GM18498 (cell line): ENCODE measurements around the gene LMTK3.

ENCODE experiments used
- ATAC-seq: cut with Tn5 transposase; IDR thresholded peaks from one replicate; pipeline ENCODE4 v1.9.1; 2021; ENCODE audit warnings: mild to moderate bottlenecking, moderate library complexity; ENCODE audit not compliant: unreplicated experiment

LMTK3 gene, protein sequence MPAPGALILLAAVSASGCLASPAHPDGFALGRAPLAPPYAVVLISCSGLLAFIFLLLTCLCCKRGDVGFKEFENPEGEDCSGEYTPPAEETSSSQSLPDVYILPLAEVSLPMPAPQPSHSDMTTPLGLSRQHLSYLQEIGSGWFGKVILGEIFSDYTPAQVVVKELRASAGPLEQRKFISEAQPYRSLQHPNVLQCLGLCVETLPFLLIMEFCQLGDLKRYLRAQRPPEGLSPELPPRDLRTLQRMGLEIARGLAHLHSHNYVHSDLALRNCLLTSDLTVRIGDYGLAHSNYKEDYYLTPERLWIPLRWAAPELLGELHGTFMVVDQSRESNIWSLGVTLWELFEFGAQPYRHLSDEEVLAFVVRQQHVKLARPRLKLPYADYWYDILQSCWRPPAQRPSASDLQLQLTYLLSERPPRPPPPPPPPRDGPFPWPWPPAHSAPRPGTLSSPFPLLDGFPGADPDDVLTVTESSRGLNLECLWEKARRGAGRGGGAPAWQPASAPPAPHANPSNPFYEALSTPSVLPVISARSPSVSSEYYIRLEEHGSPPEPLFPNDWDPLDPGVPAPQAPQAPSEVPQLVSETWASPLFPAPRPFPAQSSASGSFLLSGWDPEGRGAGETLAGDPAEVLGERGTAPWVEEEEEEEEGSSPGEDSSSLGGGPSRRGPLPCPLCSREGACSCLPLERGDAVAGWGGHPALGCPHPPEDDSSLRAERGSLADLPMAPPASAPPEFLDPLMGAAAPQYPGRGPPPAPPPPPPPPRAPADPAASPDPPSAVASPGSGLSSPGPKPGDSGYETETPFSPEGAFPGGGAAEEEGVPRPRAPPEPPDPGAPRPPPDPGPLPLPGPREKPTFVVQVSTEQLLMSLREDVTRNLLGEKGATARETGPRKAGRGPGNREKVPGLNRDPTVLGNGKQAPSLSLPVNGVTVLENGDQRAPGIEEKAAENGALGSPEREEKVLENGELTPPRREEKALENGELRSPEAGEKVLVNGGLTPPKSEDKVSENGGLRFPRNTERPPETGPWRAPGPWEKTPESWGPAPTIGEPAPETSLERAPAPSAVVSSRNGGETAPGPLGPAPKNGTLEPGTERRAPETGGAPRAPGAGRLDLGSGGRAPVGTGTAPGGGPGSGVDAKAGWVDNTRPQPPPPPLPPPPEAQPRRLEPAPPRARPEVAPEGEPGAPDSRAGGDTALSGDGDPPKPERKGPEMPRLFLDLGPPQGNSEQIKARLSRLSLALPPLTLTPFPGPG (N-terminal part only)

DNA sequence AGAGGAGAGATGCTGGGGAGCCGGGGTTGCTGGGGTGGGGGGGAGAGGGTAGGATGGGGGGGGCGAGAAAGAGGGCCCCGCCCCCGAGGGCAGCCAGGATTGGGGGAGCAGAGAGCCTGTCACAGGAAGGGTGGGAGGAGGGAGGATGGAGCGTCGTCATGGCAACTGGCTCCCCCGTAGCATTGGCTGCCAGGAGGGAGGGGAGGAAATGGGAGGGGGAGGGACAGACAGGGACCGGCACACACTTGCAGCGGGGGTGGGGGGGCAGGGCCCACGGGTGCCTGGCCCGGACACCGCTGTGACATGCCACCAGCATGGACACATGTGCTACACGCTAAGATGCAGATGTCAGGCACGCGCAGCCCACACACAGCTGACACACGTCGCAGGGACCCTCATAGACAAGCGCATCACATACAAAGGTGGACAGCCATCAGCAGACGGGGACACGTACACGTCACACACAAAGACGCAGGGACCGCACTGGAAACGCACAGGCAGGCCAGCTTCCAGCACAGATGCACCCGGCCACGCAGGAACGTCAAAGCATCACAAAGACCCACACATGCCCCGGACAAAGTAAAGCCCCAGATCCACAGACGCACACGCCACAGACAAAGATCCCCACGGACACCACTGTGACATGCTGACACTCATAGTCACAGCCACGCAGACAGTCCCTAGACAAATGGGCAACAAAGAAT, at the start of gene LMTK3:
Gene LMTK3 (minus strand): TSS at position 36 of the 704 bp plus-strand sequence. CDS start 259 bp downstream, outside the sequence.
- ATAC-seq = no peak

DNA sequence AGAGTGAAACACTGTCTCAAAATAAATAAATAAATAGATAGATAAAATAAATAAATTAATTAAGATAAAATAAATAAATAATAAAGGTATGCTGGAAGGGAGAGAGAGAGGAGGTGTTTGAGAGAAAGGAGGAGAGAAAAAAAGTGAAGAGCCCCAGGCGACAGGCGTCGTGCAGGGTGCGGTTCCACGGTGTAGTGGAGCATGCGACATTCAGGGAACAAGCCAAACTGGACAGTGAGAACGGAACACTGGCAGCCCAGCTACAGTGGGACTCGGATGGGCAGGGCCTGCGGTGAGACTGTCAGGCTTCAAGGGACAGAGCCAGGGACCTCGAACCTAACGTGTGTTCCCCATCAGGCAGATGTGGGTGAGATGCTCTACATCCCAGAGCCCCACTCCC, 49.8 kb upstream of the LMTK3 start:
- ATAC-seq = no peak

DNA sequence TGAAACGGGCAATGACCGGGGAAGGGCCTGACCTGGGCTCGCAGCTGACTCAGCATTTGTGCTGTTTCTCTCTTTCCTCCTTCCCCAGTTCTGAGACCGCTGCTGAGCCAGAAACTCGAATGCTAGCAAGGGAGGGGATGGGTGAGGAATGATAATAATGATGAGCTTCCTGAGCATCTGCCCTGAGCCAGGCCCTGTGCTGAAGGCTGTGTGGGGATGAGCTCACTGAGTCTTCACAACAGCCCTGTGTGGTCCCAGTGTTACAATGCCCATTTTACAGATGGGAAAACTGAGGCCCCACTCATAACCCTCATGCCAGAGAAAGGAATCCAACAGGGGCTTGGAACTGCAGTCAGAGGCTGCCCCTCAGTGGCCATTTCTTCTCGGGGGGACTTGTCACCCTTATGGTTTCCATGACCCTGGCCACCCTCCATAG, 48.5 kb upstream of the LMTK3 start:
- no peak for ATAC-seq

DNA sequence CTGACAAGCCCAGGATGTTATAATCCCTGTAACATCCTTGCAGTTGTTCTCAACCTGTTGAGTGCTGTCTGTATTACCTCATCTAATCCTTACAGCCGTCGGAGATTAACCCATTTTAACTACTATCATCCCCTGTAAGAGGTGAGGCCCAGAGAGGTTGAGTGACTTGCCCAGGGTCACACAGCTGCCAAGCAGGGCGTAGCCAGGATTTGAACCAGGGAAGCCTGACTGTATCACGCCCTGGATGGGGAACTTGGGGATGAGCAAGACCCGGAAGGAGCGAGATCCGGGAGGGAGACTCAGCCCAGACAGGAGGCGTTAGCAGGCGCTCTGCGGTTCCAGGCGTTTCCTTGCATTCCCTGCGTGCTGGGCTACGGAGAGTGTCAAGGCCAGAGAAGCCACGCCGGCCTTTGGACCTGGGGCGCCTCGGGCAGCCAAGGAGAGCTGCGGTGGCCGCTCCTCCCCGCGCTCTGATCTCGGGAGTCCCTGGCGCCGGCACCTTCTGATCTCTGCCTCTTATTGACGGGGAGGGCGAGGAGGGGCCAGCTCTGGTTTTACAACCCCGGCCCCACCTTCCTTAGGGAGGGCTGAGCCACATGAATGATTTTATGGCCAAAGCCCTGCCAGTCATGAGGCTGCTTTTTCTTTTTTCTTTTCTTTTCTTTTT, 46.5 kb upstream of the LMTK3 start:
- no peak for ATAC-seq

- no peak for ATAC-seq
These were observed 45.2 kb upstream of the LMTK3 start for GRCh38 chr19:48556825-48557224.

DNA sequence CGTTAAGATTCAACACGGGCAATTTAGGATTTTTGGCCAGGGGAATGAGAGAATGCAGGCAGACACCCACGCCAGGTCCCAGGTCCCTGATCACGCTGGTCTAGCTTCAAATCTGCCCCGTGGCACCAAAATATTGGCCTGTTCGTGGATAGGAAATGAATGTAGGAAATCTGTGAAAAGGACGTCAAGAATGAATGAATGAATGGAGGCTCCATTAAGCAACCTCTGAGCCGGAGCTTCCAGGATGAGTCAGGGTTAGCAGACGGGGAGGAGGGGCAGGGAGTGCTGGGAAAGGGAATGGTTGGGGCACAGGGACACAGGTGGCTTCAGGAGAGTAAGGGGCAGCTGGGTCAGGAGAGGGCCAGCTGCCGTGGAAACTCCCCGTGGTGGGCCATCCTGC, 44.5 kb upstream of the LMTK3 start:
- no peak for ATAC-seq

DNA sequence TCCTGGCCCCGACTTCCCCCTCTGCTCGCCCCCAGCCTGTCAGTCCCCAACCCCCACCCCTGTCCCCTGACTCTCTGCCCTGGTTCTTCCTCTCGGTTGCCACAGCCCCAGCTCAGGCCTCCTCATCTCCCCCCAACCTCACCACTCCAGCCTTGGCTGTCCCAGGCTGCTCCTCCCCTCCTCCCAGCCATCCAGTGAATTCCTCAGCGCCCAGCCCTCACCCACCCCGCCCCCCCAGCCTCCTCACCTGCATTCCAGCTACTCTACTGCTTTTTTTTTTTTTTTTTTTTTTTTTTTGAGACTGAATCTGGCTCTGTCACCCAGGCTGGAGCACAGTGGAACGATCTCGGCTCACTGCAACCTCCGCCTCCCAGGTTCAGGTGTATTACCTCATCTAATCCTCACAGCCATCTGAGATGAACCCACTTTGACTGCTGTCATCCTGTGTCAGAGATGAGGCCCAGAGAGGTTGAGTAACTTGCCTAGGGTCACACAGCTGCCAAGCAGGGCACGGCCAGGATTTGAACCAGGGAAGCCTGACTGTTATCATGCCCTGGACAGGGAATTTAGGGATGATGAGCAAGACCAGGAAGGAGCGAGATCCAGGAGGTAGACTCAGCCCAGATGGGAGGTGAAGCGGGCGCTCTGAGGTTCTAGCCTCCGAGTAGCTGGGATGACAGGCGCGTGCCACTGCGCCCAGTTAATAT, 42.9 kb upstream of the LMTK3 start:
- no peak for ATAC-seq

GRCh38 chr19:48553676-48554384, 42.2 kb upstream of the LMTK3 start:
- ATAC-seq = no peak

DNA sequence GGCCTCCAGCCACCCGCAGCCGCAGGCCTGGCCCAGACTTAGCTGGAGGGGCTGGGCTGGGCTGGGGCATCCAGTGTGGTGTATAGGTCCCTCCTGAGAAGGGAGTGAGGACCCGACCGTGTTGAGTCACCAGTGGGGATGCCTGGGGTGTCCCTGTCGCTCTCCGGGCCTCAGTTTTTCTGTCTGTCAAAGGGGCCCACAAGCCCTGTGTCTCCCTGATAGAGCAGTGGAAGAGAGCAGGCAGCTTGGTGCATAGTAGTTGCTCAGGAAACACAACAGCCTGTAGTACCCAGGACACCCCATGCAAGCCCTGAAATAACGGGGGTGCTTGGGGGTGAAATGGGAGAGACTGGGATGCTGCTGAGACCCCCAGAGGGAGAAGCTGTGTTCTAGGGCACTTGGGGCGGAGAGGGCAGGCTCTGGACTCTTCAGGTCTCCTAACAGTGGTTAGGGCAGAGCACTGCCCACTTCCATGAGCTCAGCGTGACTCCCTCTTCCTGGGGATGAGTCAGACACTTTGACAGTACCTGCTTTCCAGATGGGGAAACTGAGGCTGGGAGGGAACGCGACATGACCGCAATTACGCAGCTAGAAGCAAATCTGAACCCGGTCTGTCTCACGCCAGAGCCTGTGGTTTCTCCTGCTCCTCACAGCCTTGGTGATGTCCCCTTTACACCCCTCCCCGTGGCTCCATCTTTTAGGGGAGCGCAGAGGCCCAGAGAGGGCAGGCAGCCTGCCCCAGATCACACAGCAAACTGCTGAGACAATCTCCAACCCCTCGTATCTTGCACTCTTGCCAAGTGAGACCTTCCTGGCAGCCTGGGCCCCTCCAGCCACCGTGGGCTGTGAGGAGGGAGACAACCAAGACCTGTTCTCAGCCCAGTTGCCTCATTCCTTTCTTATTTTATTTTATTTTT, 41.0 kb upstream of the LMTK3 start:
- no peak for ATAC-seq

GRCh38 chr19:48551437-48552302, 40.0 kb upstream of the LMTK3 start, which contains the start of gene SULT2B1:
TSS of gene SULT2B1 (plus strand) at chr19:48552172. CDS start at chr19:48552253, 81 bp downstream.
- ATAC-seq = no peak

GRCh38 chr19:48549380-48549779, 37.7 kb upstream of the LMTK3 start:
- ATAC-seq = no peak

DNA sequence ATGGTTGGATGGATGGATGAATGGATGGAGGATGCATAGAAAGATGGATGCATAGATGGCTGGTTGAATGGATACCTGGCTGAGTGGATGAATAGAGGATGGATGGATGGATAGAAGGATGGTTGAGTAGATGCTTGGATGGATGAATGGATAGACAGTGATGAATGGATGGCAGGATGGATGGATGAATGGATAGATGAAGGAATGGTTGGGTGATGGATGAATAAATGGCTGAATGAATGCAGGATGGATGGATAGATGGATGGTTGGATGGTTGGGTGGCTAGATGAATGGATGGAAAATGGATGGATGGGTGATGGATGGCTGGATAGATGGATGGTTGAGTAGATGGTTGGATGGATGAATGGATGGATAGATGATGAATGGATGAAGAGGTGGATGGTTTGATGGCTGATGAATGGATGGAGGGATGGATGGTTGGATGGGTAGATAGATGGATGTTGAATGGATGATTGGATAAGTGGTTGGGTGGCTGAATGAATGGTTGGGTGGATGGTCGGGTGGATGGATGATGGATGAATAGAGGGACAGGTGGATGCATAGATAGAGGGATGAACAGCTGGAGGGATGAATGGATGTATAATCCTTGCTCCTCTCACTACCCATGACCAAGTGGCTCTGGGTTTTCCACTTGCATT, 36.7 kb upstream of the LMTK3 start:
- no peak for ATAC-seq

- no peak for ATAC-seq
These were observed 36.1 kb upstream of the LMTK3 start for GRCh38 chr19:48547722-48548121.

DNA sequence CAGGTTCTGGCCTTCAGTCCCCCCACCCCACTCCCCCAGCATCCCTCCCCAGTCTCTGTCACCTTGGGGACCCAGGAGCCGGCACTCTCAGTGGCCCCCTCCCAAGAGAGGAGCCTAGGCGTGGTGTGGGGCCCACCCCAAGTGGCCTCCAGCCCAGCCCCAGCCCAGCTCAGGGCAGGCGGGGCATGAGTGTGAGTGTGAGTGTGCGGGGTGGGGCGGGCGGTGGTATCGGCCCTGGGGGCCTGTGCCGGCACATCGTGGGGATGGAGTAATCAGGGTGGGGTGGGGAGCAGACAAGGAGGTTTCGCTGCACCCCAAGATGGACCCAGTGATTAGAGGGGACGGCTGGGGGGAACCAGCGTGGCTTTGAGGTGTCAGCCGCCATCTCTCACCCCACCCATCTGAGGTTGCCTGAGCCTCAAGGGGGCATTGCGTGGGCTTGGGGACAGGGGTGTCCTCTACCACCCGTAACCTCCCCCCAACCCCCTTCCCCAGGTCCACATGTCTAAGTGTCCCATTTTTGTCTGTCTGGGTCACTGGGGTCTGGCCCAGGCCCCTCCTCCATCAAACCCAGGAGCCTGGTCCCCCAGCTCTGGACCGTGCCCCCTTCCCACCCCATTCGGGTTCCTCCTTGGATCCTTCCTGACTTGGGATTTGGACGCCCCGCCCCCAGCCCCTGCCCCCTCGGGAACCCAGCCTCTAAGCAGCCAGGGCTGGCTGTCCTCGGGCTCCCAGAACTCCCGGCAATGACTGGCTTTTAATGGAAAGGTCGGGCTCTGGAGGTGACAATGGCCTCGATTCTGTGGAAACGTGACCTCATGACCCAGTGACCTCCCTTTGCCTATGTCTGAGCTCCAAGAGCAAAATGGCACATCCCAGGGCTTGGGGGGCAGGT, 33.5 kb upstream of the LMTK3 start:
- no peak for ATAC-seq

DNA sequence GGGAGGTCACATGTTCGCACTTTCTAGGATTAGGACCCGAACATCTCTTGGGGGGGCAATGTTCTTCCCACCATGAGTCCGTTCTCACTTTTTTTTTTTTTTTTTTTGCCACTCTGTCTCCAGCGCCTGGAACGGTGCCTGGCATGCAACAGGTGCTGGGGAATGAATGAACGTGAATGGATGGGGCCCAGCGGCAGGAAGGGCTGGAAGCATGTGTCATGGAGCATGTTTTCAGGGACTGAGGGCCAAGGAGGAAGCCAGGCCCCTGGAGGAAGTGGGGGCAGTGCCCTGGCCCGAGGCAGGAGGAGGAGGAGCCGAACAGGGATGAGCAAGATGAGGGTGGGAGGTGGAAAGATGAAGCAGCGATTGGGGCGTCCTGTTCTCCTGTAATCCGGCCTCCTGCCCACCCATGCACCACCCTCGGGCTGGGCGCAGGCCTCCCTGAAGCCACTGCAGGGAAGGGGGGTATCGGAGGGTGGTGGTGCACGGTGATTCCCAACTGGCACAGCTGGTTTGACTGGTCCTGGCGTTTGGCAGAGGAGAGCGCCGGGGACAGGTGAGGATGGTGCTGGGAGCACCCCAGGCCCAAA, 31.6 kb upstream of the LMTK3 start:
- no peak for ATAC-seq
